HFF-Myc (cell line): ENCODE data around the gene TCFL5.

Experiments used
- DNase-seq: peaks from one replicate; pipeline ENCODE4 v3.0.0-alpha.2; 2011; ENCODE audit warnings: low read depth; ENCODE audit errors: extremely low read depth
- H3K4me3 ChIP-seq: replicated peaks from 2 replicates; pipeline ENCODE4 v1.5.1; 2011; ENCODE audit warnings: low read depth, mild to moderate bottlenecking, control low read depth, low read length
- TF ChIP-seq, protein P1 (sequence below): IDR thresholded peaks from 2 replicates; pipeline ENCODE4 v1.5.1; 2012; ENCODE audit warnings: mild to moderate bottlenecking, low read depth, low read length, control low read depth; ENCODE audit errors: missing control alignments

TCFL5 gene

GRCh38 chr20:62885896-62886708, 24.5 kb upstream of the TCFL5 start:
- TF ChIP-seq, protein P1, sequence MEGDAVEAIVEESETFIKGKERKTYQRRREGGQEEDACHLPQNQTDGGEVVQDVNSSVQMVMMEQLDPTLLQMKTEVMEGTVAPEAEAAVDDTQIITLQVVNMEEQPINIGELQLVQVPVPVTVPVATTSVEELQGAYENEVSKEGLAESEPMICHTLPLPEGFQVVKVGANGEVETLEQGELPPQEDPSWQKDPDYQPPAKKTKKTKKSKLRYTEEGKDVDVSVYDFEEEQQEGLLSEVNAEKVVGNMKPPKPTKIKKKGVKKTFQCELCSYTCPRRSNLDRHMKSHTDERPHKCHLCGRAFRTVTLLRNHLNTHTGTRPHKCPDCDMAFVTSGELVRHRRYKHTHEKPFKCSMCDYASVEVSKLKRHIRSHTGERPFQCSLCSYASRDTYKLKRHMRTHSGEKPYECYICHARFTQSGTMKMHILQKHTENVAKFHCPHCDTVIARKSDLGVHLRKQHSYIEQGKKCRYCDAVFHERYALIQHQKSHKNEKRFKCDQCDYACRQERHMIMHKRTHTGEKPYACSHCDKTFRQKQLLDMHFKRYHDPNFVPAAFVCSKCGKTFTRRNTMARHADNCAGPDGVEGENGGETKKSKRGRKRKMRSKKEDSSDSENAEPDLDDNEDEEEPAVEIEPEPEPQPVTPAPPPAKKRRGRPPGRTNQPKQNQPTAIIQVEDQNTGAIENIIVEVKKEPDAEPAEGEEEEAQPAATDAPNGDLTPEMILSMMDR, result no peak

DNA sequence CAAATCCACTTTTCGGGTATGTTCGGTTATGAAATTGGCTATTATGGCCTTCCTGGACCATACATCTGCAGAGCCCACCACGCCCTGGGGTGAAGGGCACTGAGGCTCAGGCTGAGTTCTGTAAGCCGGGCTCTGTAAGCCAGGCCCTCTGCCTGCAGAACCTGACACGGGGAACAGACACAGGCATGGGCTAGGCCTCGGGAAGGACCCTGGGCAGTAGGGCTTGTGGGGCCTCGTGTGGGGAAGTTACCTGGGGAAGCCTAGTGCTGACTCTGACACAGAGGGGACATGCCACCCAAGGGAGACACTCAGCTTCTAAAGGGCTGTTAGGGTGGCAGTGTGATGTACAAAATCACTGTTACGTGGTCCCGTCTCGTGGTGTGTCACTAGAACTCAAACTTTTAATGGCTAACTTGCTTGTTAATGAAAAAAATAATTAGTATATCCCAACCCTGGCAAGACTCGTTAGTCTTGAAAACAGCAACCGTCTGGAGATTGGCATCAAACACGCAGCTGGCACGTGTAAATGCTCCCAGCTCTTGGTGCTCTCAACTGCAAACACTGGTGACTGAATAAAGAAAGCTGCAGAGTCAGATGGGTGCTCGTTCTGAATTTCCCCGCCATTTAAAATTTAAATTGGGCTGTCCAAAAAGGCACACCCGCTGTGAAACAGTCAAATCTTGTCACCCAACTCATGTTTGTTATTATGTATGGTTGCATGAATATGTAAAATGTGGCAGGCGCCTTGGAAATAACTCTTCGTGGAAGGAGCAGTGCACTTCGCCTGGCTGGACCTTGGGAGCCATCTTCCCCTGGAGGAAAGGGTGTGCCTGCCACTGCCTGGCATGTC, 23.6 kb upstream of the TCFL5 start:
- TF ChIP-seq, protein P1, result no peak
- no peak overlapping the region for H3K4me3 ChIP-seq
- no peak for DNase-seq

More at GRCh38 chr20:62885896-62886708, 24.5 kb upstream of the TCFL5 start:
- DNase-seq, result no peak
- no peak overlapping the region for H3K4me3 ChIP-seq

DNA sequence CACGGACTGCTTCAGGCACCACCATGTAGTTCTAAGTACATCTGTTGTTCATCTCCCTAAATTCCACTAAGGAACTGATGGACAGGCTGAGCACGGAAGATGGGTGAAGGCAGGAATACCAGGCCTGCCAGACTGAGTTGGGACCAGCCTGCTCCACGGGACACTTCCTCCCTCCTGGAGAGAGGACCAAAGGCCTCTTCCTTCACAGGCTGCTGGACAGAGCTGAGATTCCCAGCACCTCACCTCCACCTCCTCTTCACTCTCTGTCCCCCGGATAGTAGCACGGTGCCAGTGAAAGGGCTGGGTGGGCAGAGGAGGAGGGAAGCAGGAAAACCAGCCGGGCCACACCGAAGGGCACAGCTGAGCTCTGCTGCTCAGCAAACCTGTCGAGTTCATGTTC, 22.9 kb upstream of the TCFL5 start:
- no peak for DNase-seq
- TF ChIP-seq, protein P1, result no peak
- no peak overlapping the region for H3K4me3 ChIP-seq

- TF ChIP-seq, protein P1, result no peak
- H3K4me3 ChIP-seq, result no peak overlapping the region
- DNase-seq, result no peak
Measured at GRCh38 chr20:62882426-62882825, 20.8 kb upstream of the TCFL5 start.

DNA sequence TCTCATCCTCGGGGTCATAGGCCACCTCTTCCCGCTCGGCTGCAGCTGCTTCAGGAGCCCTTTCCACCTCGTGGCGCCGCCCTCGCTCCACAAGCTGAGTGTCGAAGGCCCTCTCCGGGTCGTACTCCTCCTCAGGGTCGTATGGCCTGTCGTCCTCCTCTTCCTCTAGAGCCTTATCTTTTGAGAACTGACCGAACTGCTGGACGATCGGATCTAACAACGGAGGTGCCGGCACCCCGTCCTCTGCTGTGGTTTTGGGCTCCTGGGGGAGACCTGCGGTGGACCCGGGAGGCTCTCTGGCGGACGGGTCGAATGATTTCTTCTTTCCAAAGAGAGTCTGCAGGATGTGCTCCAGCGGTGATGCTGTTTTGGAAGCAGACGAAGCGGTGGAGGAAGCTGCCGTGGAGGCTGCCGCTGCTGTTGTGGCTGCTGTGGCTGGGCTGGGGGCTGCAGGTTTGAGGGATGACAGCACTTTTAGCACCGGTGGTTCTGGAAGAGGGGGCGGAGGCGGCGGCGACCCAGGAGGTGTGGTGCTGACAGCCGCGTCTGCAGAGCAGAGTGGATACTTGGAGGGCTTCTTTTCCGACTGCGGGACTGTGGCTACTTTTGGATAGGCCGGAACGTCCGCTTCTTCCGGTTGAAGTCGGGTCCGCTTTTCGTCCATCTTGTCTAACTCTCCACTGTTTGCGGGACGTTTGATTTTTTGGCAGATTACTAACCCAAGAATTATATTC, 20.2 kb upstream of the TCFL5 start:
- TF ChIP-seq, protein P1, result no peak
- no peak for DNase-seq

GRCh38 chr20:62880935-62881661, 19.5 kb upstream of the TCFL5 start:
- no peak for DNase-seq
- no peak overlapping the region for H3K4me3 ChIP-seq
- TF ChIP-seq, protein P1, result no peak

More for the DNA sequence above, 20.2 kb upstream of the TCFL5 start:
- no peak overlapping the region for H3K4me3 ChIP-seq
